CMK (cell line): ENCODE data around the gene PILRA.
"Not testable (repeated sequence)": the region's sequence is repeated elsewhere in the genome, so short reads cannot be mapped to it uniquely, and the experiment has no call there.

ENCODE experiments used
- DNase-seq: peaks from one replicate; pipeline ENCODE4 v3.0.0-alpha.2; 2010; ENCODE audit warnings: low read depth

PILRA gene

GRCh38 chr7:100434297-100435144 is 61.2 kb downstream of the PILRA start:
- DNase-seq, result no peak

- no peak for DNase-seq
Observed at GRCh38 chr7:100435401-100436304, 62.4 kb downstream of the PILRA start.

GRCh38 chr7:100437150-100438100 is 64.1 kb downstream of the PILRA start:
- no peak for DNase-seq

- DNase-seq, result no peak
Observed at GRCh38 chr7:100438172-100438571, 64.9 kb downstream of the PILRA start.

- DNase-seq, result not testable (repeated sequence)
Observed at GRCh38 chr7:100438731-100439130, 65.4 kb downstream of the PILRA start.

- DNase-seq, result not testable (repeated sequence)
Observed at GRCh38 chr7:100439244-100439643, 66.0 kb downstream of the PILRA start.

- DNase-seq, result no peak
Observed at GRCh38 chr7:100441641-100442535, 68.6 kb downstream of the PILRA start.

- DNase-seq, result no peak
Observed at GRCh38 chr7:100443096-100443840, 70.0 kb downstream of the PILRA start.

- DNase-seq, result peak; percentile 65
Observed at GRCh38 chr7:100444311-100445278, 71.3 kb downstream of the PILRA start.

GRCh38 chr7:100446040-100446439 is 72.8 kb downstream of the PILRA start:
- DNase-seq, result no peak

- DNase-seq, result not testable (repeated sequence)
Observed at GRCh38 chr7:100447363-100447762, 74.1 kb downstream of the PILRA start.

- no peak for DNase-seq
Observed at GRCh38 chr7:100449190-100449795, 76.0 kb downstream of the PILRA start.
